Glutamatergic neuron (in vitro differentiated cells): ENCODE results near the gene TEX53. TPM values are rescaled to one million over a fixed set of nuclear protein-coding genes. Genes with fewer than 3 reads are reported as not detected.
A peak's percentile ranks its signal among the peaks of the same experiment; 100 is the strongest.

Experiments
- DNase-seq: peaks from one replicate; pipeline ENCODE4 v3.0.0; 2022
- H3K27ac Mint-ChIP-seq: one replicate; pipeline ENCODE4 v1.8.0; 2020; ENCODE audit warnings: mild to moderate bottlenecking, mixed read lengths, inconsistent platforms; ENCODE audit not compliant: unreplicated experiment
- H3K27me3 Mint-ChIP-seq: one replicate; pipeline ENCODE4 v1.8.0; 2020; ENCODE audit warnings: mild to moderate bottlenecking, moderate library complexity, mixed read lengths, inconsistent platforms; ENCODE audit not compliant: unreplicated experiment
- H3K36me3 Mint-ChIP-seq: one replicate; pipeline ENCODE4 v1.8.0; 2020; ENCODE audit warnings: mild to moderate bottlenecking, mixed read lengths, inconsistent platforms; ENCODE audit not compliant: unreplicated experiment
- H3K4me1 Mint-ChIP-seq: one replicate; pipeline ENCODE4 v1.8.0; 2020; ENCODE audit warnings: mild to moderate bottlenecking, low read depth, mixed read lengths, inconsistent platforms; ENCODE audit not compliant: unreplicated experiment
- H3K4me3 Mint-ChIP-seq: one replicate; pipeline ENCODE4 v1.8.0; 2020; ENCODE audit warnings: mild to moderate bottlenecking, mixed read lengths, inconsistent platforms; ENCODE audit not compliant: unreplicated experiment
- H3K9me3 Mint-ChIP-seq: one replicate; pipeline ENCODE4 v1.8.0; 2020; ENCODE audit warnings: mild to moderate bottlenecking, moderate library complexity, mixed read lengths, inconsistent platforms; ENCODE audit not compliant: unreplicated experiment
- CTCF ChIP-seq: fragments of 200-600 bp; sonication (generic); IDR thresholded peaks from one replicate; pipeline ENCODE4 v1.5.0; 2021; ENCODE audit not compliant: partially characterized antibody, unreplicated experiment
- total RNA-seq: library from RNA; stranded (reverse); fragmentation: NEBNext Ultra II Directional; extraction: Animal tissue kit (Norgen Biotek cat#: 25700); gene quantifications from one replicate; pipeline ENCODE4 v1.2.1, GENCODE V29; 2021; ENCODE audit not compliant: unreplicated experiment

Gene TEX53
- total RNA-seq, 1 donor from 2014 or later: not detected

DNA sequence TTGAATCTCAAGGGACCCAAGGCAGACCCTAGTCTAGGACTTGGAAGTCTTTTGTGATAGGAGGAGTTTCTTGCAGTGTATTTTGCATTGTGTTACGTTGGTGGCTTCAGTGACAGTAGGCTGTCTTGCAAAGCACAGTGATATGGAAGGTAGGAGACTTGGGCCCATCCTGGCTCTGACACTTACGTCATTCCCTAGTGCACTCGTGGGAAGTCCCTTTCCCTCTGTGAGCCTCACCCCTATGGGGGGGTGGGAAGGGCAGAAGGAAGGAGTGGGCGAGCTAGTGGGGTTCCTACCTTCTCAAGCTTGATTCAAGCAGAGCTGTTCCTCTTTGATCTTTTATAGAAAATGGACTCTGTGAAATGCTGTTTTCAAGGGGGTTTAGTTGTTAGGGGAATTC, 9.2 kb upstream of the TEX53 start:
- no peak overlapping the region for H3K27ac Mint-ChIP-seq
- no peak for TF ChIP-seq CTCF
- peaks cover 2% of the 10 kb centered on the region for H3K27me3 Mint-ChIP-seq
- H3K9me3 Mint-ChIP-seq: no peaks in the 10 kb centered on the region
- no peak for DNase-seq
- peaks cover 6% of the 10 kb centered on the region for H3K36me3 Mint-ChIP-seq
- no peaks in the 10 kb centered on the region for H3K4me1 Mint-ChIP-seq
- H3K4me3 Mint-ChIP-seq: no peak overlapping the region

GRCh38 chr9:114666401-114666800, 8.8 kb upstream of the TEX53 start:
- Mint-ChIP-seq H3K4me3 (no peak overlapping the region), H3K36me3 (peaks cover 6% of the 10 kb centered on the region), H3K27ac (no peak overlapping the region), H3K27me3 (peaks cover 2% of the 10 kb centered on the region), H3K4me1 (no peaks in the 10 kb centered on the region), H3K9me3 (no peaks in the 10 kb centered on the region)
- no peak for TF ChIP-seq CTCF
- no peak for DNase-seq

DNA sequence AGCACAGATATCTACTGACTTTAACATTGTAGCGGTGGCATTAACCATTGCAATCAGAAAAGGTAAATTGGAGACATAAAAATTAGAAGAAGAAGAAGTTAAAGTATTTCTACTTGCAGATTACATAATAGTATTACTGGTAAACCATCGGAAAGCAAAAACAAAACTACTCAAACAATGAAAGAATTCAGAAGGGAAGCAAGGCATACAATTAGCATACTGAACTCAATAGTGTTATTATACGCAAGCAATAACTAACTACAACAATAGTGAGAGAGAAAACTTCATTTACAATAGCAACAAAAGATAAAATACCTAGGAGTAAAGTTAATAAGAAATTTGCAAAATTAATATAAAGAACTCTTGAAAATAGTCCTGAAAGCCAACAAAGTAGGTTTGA, 6.6 kb upstream of the TEX53 start:
- Mint-ChIP-seq H3K36me3 (no peaks in the 10 kb centered on the region), H3K9me3 (no peaks in the 10 kb centered on the region), H3K27me3 (peaks cover 2% of the 10 kb centered on the region), H3K4me1 (no peaks in the 10 kb centered on the region), H3K4me3 (no peak overlapping the region), H3K27ac (no peak overlapping the region)
- TF ChIP-seq CTCF: no peak
- DNase-seq: no peak

DNA sequence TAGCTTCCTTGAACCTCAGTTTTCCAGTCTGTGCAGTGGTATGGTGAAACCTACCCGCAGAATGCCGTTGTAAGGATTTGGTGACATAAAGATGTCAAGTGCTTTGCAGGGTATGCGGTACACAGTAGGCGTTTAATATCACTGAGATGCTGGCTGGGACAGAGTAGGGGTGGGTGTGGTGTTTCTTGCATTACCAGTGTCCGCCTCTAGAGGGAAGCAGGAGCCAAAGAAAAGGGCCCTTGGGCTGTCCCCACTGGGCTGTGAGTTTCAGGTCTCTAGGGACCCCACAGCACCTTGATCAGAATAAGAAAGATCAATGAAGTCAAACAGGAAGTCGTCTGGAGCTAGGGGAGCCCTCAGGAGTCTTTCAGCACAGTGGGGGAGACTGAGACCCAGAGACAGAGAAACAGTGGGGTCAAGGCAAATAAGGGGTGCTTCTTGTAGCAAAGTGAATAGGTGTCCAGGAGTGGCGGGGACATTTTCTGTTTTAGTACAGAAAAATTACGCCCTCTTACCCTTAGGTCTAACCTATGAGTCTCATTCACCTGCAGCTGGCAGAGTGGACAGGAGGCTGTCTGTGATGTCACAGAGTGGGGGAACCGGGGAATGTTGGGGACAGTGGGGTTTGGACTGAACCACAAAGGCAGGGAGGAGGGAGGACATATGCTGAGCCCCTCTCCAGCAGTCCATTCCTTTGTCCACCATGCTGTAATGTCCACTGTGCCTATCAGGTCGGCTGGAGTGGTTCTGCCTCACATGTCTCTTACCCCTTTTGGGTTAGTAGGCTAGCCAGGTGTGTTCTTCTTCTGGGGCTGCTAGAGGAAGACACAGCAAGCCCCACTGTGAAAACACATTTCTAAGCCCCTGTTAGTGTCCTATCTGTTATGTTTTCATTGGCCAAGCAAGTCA, 4.7 kb upstream of the TEX53 start:
- TF ChIP-seq CTCF: peak; percentile 88
- H3K27ac Mint-ChIP-seq: no peak overlapping the region
- no peaks in the 10 kb centered on the region for H3K36me3 Mint-ChIP-seq
- peak; percentile 62 for DNase-seq
- H3K27me3 Mint-ChIP-seq: peaks cover 2% of the 10 kb centered on the region
- H3K4me3 Mint-ChIP-seq: no peak overlapping the region
- no peaks in the 10 kb centered on the region for H3K4me1 Mint-ChIP-seq
- no peaks in the 10 kb centered on the region for H3K9me3 Mint-ChIP-seq

DNA sequence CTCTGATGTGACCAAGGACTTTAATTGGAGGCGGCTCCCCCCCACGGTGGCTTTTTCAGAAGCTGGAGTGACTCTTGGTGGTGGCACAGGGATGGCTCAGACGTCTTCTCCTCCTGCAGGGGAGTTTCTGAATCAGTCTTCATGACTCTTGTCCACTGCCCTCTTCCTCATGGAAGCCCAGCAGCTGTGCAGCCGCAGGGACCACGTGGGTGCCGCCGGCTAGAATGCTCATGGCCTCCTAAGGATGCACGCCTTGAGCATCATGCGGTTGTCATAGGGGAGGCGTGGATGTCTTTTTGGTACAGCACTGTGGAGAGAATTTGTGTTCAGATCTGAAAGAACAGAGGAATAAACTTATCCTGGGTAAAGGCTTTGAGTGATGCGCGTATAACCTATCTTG, 1.3 kb downstream of the TEX53 start:
- H3K9me3 Mint-ChIP-seq: no peaks in the 10 kb centered on the region
- no peak overlapping the region for H3K27ac Mint-ChIP-seq
- no peaks in the 10 kb centered on the region for H3K4me1 Mint-ChIP-seq
- DNase-seq: no peak
- H3K36me3 Mint-ChIP-seq: no peaks in the 10 kb centered on the region
- peaks cover 1% of the 10 kb centered on the region for H3K27me3 Mint-ChIP-seq
- TF ChIP-seq CTCF: no peak
- no peak overlapping the region for H3K4me3 Mint-ChIP-seq
